Measurements from ENCODE around the gene PLCH1.

Gene PLCH1

GRCh38 chr3:155496206-155496605 is 248.7 kb downstream of the PLCH1 start:
- in situ Hi-C loops (cut with MboI; ENCODE audit: low sequenced_read_pairs), result no loop called here

GRCh38 chr3:155495387-155495786 is 249.5 kb downstream of the PLCH1 start:
- in situ Hi-C loops (cut with MboI; ENCODE audit: low sequenced_read_pairs), result no loop called here

GRCh38 chr3:155494332-155494731 is 250.5 kb downstream of the PLCH1 start:
- in situ Hi-C loops (cut with MboI; ENCODE audit: low sequenced_read_pairs), result no loop called here

GRCh38 chr3:155492841-155493240 is 252.0 kb downstream of the PLCH1 start:
- in situ Hi-C loops (cut with MboI; ENCODE audit: low sequenced_read_pairs), result no loop called here

- in situ Hi-C loops (cut with MboI; ENCODE audit: low sequenced_read_pairs), result no loop called here
Observed at GRCh38 chr3:155491696-155492095, 253.2 kb downstream of the PLCH1 start.

- in situ Hi-C loops (cut with MboI; ENCODE audit: low sequenced_read_pairs), result no loop called here
Observed at GRCh38 chr3:155488671-155489070, 256.2 kb downstream of the PLCH1 start.

GRCh38 chr3:155485897-155486296 is 259.0 kb downstream of the PLCH1 start:
- in situ Hi-C loops (cut with MboI; ENCODE audit: low sequenced_read_pairs), result no loop called here

GRCh38 chr3:155481591-155481990 is 263.3 kb downstream of the PLCH1 start:
- in situ Hi-C loops (cut with MboI; ENCODE audit: low sequenced_read_pairs), result no loop called here

GRCh38 chr3:155481089-155481488 is 263.8 kb downstream of the PLCH1 start:
- in situ Hi-C loops (cut with MboI; ENCODE audit: low sequenced_read_pairs), result no loop called here

- in situ Hi-C loops (cut with MboI; ENCODE audit: low sequenced_read_pairs), result no loop called here
Observed at GRCh38 chr3:155465664-155466063, 279.2 kb downstream of the PLCH1 start.

GRCh38 chr3:155462672-155463071 is 282.2 kb downstream of the PLCH1 start:
- in situ Hi-C loops (cut with MboI; ENCODE audit: low sequenced_read_pairs), result no loop called here

GRCh38 chr3:155457591-155457990 is 287.3 kb downstream of the PLCH1 start:
- in situ Hi-C loops (cut with MboI; ENCODE audit: low sequenced_read_pairs), result no loop called here

- in situ Hi-C loops (cut with MboI; ENCODE audit: low sequenced_read_pairs), result no loop called here
Observed at GRCh38 chr3:155455765-155456164, 289.1 kb downstream of the PLCH1 start.

GRCh38 chr3:155453512-155453911 is 291.4 kb downstream of the PLCH1 start:
- in situ Hi-C loops (cut with MboI; ENCODE audit: low sequenced_read_pairs), result no loop called here

- in situ Hi-C loops (cut with MboI; ENCODE audit: low sequenced_read_pairs), result no loop called here
Observed at GRCh38 chr3:155449613-155450267, 295.1 kb downstream of the PLCH1 start.

- in situ Hi-C loops (cut with MboI; ENCODE audit: low sequenced_read_pairs), result no loop called here
Observed at GRCh38 chr3:155448531-155448930, 296.3 kb downstream of the PLCH1 start.

GRCh38 chr3:155446366-155446765 is 298.5 kb downstream of the PLCH1 start:
- in situ Hi-C loops (cut with MboI; ENCODE audit: low sequenced_read_pairs), result no loop called here

GRCh38 chr3:155444771-155445170 is 300.1 kb downstream of the PLCH1 start:
- in situ Hi-C loops (cut with MboI; ENCODE audit: low sequenced_read_pairs), result no loop called here

- in situ Hi-C loops (cut with MboI; ENCODE audit: low sequenced_read_pairs), result no loop called here
Observed at GRCh38 chr3:155443815-155444214, 301.1 kb downstream of the PLCH1 start.

- in situ Hi-C loops (cut with MboI; ENCODE audit: low sequenced_read_pairs), result no loop called here
Observed at GRCh38 chr3:155442072-155442471, 302.8 kb downstream of the PLCH1 start.

- in situ Hi-C loops (cut with MboI; ENCODE audit: low sequenced_read_pairs), result no loop called here
Observed at GRCh38 chr3:155441506-155441905, 303.4 kb downstream of the PLCH1 start.

GRCh38 chr3:155441026-155441425 is 303.8 kb downstream of the PLCH1 start:
- in situ Hi-C loops (cut with MboI; ENCODE audit: low sequenced_read_pairs), result no loop called here

- in situ Hi-C loops (cut with MboI; ENCODE audit: low sequenced_read_pairs), result no loop called here
Observed at GRCh38 chr3:155435821-155436220, 309.1 kb downstream of the PLCH1 start.

Measured in HL-60/S4 treated with phorbol 12-myristate 13-acetate at 8.2 ng/mL for 4 days and 3 days (cell line).